Transverse colon (tissue), 4 donors: ENCODE data around the gene CBX2.

Source experiments
- POLR2AphosphoS5 ChIP-seq, 3 donors: sonication (generic); formaldehyde crosslinking; IDR thresholded peaks; one replicate each; pipeline ENCODE4 v1.6.1; 2016; ENCODE audit warnings: antibody characterized with exemption in 3 of 3
- TF ChIP-seq, protein P1 (sequence below), 5 experiments: fragments of 200-600 bp in 3 of 5; fragments of 450-650 bp in 2 of 5; sonication (generic) in 3 of 5; IDR thresholded peaks; 1 replicate in 2 of 5; 2 replicates in 3 of 5; pipeline ENCODE4 v1.5.1; 2016 to 2017; ENCODE audit warnings: antibody characterized with exemption in 5 of 5, inconsistent platforms in 3 of 5, mild to moderate bottlenecking in 2 of 5, moderate library complexity in 1 of 5

DNA sequence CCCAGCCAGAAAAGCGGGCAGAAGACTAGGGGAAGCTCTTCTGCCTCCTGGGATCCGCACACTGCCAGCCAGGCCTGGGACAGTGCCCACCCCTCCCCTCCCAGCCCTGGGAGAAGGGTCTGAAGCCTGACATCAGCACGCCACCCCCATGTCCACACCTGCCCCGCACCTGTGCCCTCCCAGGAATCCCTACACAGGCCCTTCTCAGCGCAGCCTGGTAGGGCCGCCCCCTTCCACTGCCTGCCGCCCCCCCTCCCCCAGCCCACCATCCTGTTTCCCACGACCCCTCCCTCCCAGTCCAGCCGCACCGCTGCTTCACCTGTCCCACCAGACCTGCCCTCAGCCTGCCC lies 36.6 kb upstream of the CBX2 start:
- no peak for TF ChIP-seq POLR2AphosphoS5 (IDR thresholded peaks at IDR 0.05)
- TF ChIP-seq, protein P1, sequence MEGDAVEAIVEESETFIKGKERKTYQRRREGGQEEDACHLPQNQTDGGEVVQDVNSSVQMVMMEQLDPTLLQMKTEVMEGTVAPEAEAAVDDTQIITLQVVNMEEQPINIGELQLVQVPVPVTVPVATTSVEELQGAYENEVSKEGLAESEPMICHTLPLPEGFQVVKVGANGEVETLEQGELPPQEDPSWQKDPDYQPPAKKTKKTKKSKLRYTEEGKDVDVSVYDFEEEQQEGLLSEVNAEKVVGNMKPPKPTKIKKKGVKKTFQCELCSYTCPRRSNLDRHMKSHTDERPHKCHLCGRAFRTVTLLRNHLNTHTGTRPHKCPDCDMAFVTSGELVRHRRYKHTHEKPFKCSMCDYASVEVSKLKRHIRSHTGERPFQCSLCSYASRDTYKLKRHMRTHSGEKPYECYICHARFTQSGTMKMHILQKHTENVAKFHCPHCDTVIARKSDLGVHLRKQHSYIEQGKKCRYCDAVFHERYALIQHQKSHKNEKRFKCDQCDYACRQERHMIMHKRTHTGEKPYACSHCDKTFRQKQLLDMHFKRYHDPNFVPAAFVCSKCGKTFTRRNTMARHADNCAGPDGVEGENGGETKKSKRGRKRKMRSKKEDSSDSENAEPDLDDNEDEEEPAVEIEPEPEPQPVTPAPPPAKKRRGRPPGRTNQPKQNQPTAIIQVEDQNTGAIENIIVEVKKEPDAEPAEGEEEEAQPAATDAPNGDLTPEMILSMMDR (IDR thresholded peaks at IDR 0.05) = no peak
